A673 (cell line): Measurements from ENCODE around the gene SPSB1. TPM values are rescaled to one million over a fixed set of nuclear protein-coding genes. Genes with fewer than 3 reads are reported as not detected.

ENCODE experiments used
- BruUV-seq: library from RNA; stranded (reverse); fragments of 400-500 nt; replicated peaks from 2 replicates; lab custom pipeline; 2021; lab: Mats Ljungman, UMichigan
- CTCF ChIA-PET: fragments of 300-600 bp; sonication (Branson Sonifier 250); formaldehyde crosslinking; loops from one replicate; lab custom pipeline; 2022; ENCODE audit warnings: antibody characterized with exemption; lab: Charles Lee
- POLR2A ChIA-PET: fragments of 300-600 bp; sonication (Branson Sonifier 250); formaldehyde crosslinking; loops from one replicate; lab custom pipeline; 2022; ENCODE audit warnings: antibody characterized with exemption; ENCODE audit not compliant: low non-redundant PET; lab: Charles Lee
- DNase-seq: peaks from one replicate; pipeline ENCODE4 v3.0.0-alpha.2; 2015; ENCODE audit warnings: low spot score
- H3K27ac ChIP-seq: fragments of 200-600 bp; sonication (generic); 2 replicates; pipeline ENCODE4 v1.5.1; 2016; ENCODE audit warnings: mixed run types, low read depth, mild to moderate bottlenecking, mixed read lengths, antibody characterized with exemption, low read length; ENCODE audit not compliant: poor library complexity, severe bottlenecking
- H3K27me3 ChIP-seq: fragments of 200-600 bp; sonication (generic); replicated peaks from 2 replicates; pipeline ENCODE4 v1.6.1; 2017; ENCODE audit warnings: mixed run types, low read depth, mild to moderate bottlenecking, mixed read lengths, antibody characterized with exemption, low read length; ENCODE audit not compliant: insufficient read depth, poor library complexity
- H3K36me3 ChIP-seq: fragments of 200-600 bp; sonication (generic); 2 replicates; pipeline ENCODE4 v1.6.1; 2016; ENCODE audit warnings: mixed run types, mild to moderate bottlenecking, mixed read lengths, antibody characterized with exemption, low read length; ENCODE audit not compliant: insufficient read depth, poor library complexity, severe bottlenecking
- H3K4me1 ChIP-seq: fragments of 200-600 bp; sonication (generic); 2 replicates; pipeline ENCODE4 v1.6.1; 2017; ENCODE audit warnings: mixed run types, mild to moderate bottlenecking, mixed read lengths, antibody characterized with exemption, low read length; ENCODE audit not compliant: insufficient read depth, poor library complexity, severe bottlenecking
- H3K4me3 ChIP-seq: fragments of 200-600 bp; sonication (generic); 2 replicates; pipeline ENCODE4 v1.5.1; 2016; ENCODE audit warnings: low read depth, mixed run types, mild to moderate bottlenecking, mixed read lengths, low read length; ENCODE audit not compliant: poor library complexity, severe bottlenecking
- H3K9me3 ChIP-seq: fragments of 200-600 bp; sonication (generic); 2 replicates; pipeline ENCODE4 v1.6.1; 2016; ENCODE audit warnings: mixed run types, low read depth, mild to moderate bottlenecking, mixed read lengths, antibody characterized with exemption, low read length; ENCODE audit not compliant: poor library complexity, severe bottlenecking
- CTCF ChIP-seq: fragments of 300-800, 200-600 bp; sonication (generic); conservative IDR thresholded peaks from 2 replicates; pipeline ENCODE4 v1.5.1; 2017; ENCODE audit warnings: low read depth, mild to moderate bottlenecking, antibody characterized with exemption, low read length, moderate library complexity, mixed read lengths
- EZH2 ChIP-seq: fragments of 200-600 bp; sonication (generic); IDR thresholded peaks from 2 replicates; pipeline ENCODE4 v1.6.1; 2017; ENCODE audit warnings: borderline replicate concordance, low read depth, mild to moderate bottlenecking, mixed read lengths, antibody characterized with exemption, low read length; ENCODE audit not compliant: poor library complexity, severe bottlenecking
- intact Hi-C: fragments of 100-400 bp; cut with micrococcal nuclease; formaldehyde crosslinking; loops from one replicate; pipeline ENCODE4 v1.10.0; 2022; ENCODE audit not compliant: unreplicated experiment
- total RNA-seq: library from RNA; stranded (reverse); gene quantifications from 2 replicates; pipeline ENCODE4 v1.2.3, GENCODE V29; 2021

Gene SPSB1
- total RNA-seq, 1 experiment from 2014 or later = 11.8 TPM

GRCh38 chr1:9246215-9246614 lies 46.5 kb upstream of the SPSB1 start:
- no peak for DNase-seq
- no peaks in the 10 kb centered on the region for H3K4me1 ChIP-seq
- no peaks in the 10 kb centered on the region for H3K36me3 ChIP-seq
- H3K27ac ChIP-seq = no peak overlapping the region
- TF ChIP-seq EZH2 (no peak), CTCF (no peak)
- H3K9me3 ChIP-seq = no peaks in the 10 kb centered on the region
- POLR2A ChIA-PET = no interaction called here
- intact Hi-C loops = no loop called here
- H3K27me3 ChIP-seq = peaks cover 9% of the 10 kb centered on the region
- H3K4me3 ChIP-seq = no peak overlapping the region
- no TSS peak for BruUV-seq
- CTCF ChIA-PET = interaction anchor here (1.3 kb wide), 1 partner anchor 21 kb away, joined by 4 read pairs; no protein-coding TSS in a partner anchor

GRCh38 chr1:9246841-9247785 lies 45.6 kb upstream of the SPSB1 start:
- Histone ChIP-seq H3K9me3 (no peaks in the 10 kb centered on the region), H3K4me3 (no peak overlapping the region), H3K4me1 (peaks cover under 1% of the 10 kb centered on the region), H3K36me3 (no peaks in the 10 kb centered on the region), H3K27me3 (peaks cover 18% of the 10 kb centered on the region), H3K27ac (no peak overlapping the region)
- POLR2A ChIA-PET = no interaction called here
- CTCF ChIA-PET = interaction anchor here (1.3 kb wide), 1 partner anchor 20 kb away, joined by 4 read pairs; no protein-coding TSS in a partner anchor
- TF ChIP-seq EZH2 (no peak), CTCF (no peak)
- no peak for DNase-seq
- BruUV-seq = no TSS peak
- intact Hi-C loops = no loop called here

GRCh38 chr1:9247894-9248293 lies 44.8 kb upstream of the SPSB1 start:
- BruUV-seq = no TSS peak
- no peak for DNase-seq
- peaks cover 9% of the 10 kb centered on the region for H3K4me1 ChIP-seq
- ChIA-PET CTCF (interaction anchor here (0.7 kb wide), 1 partner anchor 285 kb away, joined by 4 read pairs; no protein-coding TSS in a partner anchor), POLR2A (no interaction called here)
- TF ChIP-seq CTCF (no peak), EZH2 (no peak)
- H3K9me3 ChIP-seq = no peaks in the 10 kb centered on the region
- H3K27ac ChIP-seq = no peak overlapping the region
- no peaks in the 10 kb centered on the region for H3K36me3 ChIP-seq
- intact Hi-C loops = no loop called here
- peaks cover 24% of the 10 kb centered on the region for H3K27me3 ChIP-seq
- no peak overlapping the region for H3K4me3 ChIP-seq
